ENCODE measurements around the gene INHBC.
A peak's percentile ranks its signal among the peaks of the same experiment; 100 is the strongest.
"Not testable (repeated sequence)": the region's sequence is repeated elsewhere in the genome, so short reads cannot be mapped to it uniquely, and the experiment has no call there.

INHBC gene

GRCh38 chr12:57487597-57488401 lies 53.2 kb downstream of the INHBC start, which contains the start of gene MARS1:
Gene MARS1 (plus strand): TSS chr12:57488068. CDS start chr12:57488091, 23 bp downstream.
- DNase-seq, result peak; percentile 93

GRCh38 chr12:57488402-57489156 lies 54.0 kb downstream of the INHBC start:
- DNase-seq, result no peak

- no peak for DNase-seq
These were observed 54.6 kb downstream of the INHBC start for GRCh38 chr12:57489157-57489641.

- DNase-seq, result no peak
These were observed 55.5 kb downstream of the INHBC start for GRCh38 chr12:57490126-57490525.

GRCh38 chr12:57491393-57492280 lies 57.1 kb downstream of the INHBC start:
- no peak for DNase-seq

GRCh38 chr12:57495051-57495701 lies 60.6 kb downstream of the INHBC start:
- not testable (repeated sequence) for DNase-seq

- no peak for DNase-seq
These were observed 62.2 kb downstream of the INHBC start for GRCh38 chr12:57496822-57497221.

GRCh38 chr12:57497223-57498131 lies 62.9 kb downstream of the INHBC start:
- no peak for DNase-seq

GRCh38 chr12:57498132-57498502 lies 63.5 kb downstream of the INHBC start:
- DNase-seq, result no peak

GRCh38 chr12:57498571-57498970 lies 64.0 kb downstream of the INHBC start:
- no peak for DNase-seq

- no peak for DNase-seq
These were observed 65.6 kb downstream of the INHBC start for GRCh38 chr12:57500213-57500612.
